HG03095 (cell line): ENCODE data around the gene IGFBP6.

Experiments used
- ATAC-seq: cut with Tn5 transposase; IDR thresholded peaks from one replicate; pipeline ENCODE4 v1.9.1; 2021; ENCODE audit warnings: moderate library complexity; ENCODE audit not compliant: unreplicated experiment

The IGFBP6 gene

GRCh38 chr12:53115891-53116648, 18.6 kb downstream of the IGFBP6 start:
- ATAC-seq: no peak

GRCh38 chr12:53118751-53119300, 21.4 kb downstream of the IGFBP6 start:
- no peak for ATAC-seq

- no peak for ATAC-seq
These were observed 23.4 kb downstream of the IGFBP6 start for GRCh38 chr12:53120685-53121525.

GRCh38 chr12:53122961-53123468, 25.5 kb downstream of the IGFBP6 start:
- no peak for ATAC-seq

GRCh38 chr12:53123578-53124351, 26.3 kb downstream of the IGFBP6 start:
- ATAC-seq: no peak

GRCh38 chr12:53124352-53124723, 26.9 kb downstream of the IGFBP6 start:
- no peak for ATAC-seq

GRCh38 chr12:53127169-53127568, 29.7 kb downstream of the IGFBP6 start:
- ATAC-seq: no peak

- no peak for ATAC-seq
These were observed 31.5 kb downstream of the IGFBP6 start for GRCh38 chr12:53128780-53129569.

GRCh38 chr12:53131844-53132243, 34.4 kb downstream of the IGFBP6 start:
- no peak for ATAC-seq

- no peak for ATAC-seq
These were observed 36.3 kb downstream of the IGFBP6 start for GRCh38 chr12:53133722-53134121.

- no peak for ATAC-seq
These were observed 45.9 kb downstream of the IGFBP6 start for GRCh38 chr12:53143355-53143754.

- ATAC-seq: no peak
These were observed 48.2 kb downstream of the IGFBP6 start for GRCh38 chr12:53145383-53146260.

GRCh38 chr12:53147181-53147580, 49.7 kb downstream of the IGFBP6 start:
- no peak for ATAC-seq

GRCh38 chr12:53147653-53148052, 50.2 kb downstream of the IGFBP6 start:
- ATAC-seq: no peak

GRCh38 chr12:53151039-53151438, 53.6 kb downstream of the IGFBP6 start:
- no peak for ATAC-seq
